ENCODE data around the gene SLX4IP. TPM values are rescaled to one million over a fixed set of nuclear protein-coding genes. Genes with fewer than 3 reads are reported as not detected.
A peak's percentile ranks its signal among the peaks of the same experiment; 100 is the strongest.

SLX4IP gene
- total and polyA plus RNA-seq, 8 donors: 1.00 to 4.6 (median 2.6) TPM

DNA sequence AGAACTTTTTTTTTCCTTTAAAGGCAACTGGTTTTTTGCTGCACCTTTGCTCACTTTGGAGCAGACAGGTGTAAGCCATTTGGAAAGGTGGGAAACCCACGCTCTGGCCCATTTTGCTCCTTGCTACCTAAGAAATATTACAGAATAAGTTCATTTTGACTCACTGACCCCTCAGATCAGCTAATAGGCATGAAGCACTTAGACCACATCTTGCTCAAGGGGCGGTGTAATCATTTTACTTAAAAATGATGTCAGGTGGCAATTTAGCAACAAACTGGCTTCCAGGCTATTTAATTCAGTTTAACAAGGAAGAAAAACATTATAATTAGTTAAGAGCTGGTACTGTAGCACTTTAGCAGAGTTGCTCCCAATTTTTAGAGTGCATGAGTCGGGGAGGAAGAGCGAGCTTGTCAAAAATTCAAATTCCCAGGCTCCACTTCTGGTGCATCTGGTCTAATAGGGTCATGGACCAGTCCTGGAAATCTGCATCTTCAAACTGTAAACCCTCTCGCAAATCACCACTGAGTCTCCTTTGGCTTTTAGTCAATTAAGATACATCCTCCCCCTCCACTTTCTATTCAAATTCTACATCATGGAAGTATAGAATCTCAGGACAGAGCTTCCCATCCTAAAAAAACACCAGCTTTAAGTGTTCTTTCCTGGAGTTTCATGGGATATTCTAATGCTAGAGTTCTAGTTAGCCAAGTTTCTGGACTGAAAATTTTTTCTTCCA, 200.5 kb downstream of the SLX4IP start:
- Histone ChIP-seq H3K27ac (peak overlapping the region; percentile 26 to 85 (median 71)), H3K4me1 (peaks cover 32 to 59% (median 46%) of the 10 kb centered on the region in 4 donors), H3K36me3 (peaks cover 18 to 30% (median 20%) of the 10 kb centered on the region in 4 donors), H3K9me3 (no peaks in the 10 kb centered on the region), H3K4me3 (no peak overlapping the region), H3K27me3 (no peaks in the 10 kb centered on the region)
- 80 to 91% (median 87%) methylated on average over 5 of the region's 5 CpGs for WGBS, 5 donors
- DNase-seq: no peak
- intact Hi-C loops (cut with DNase I; ENCODE audit: low total_unique reads): no loop called here
- TF ChIP-seq, protein P1, sequence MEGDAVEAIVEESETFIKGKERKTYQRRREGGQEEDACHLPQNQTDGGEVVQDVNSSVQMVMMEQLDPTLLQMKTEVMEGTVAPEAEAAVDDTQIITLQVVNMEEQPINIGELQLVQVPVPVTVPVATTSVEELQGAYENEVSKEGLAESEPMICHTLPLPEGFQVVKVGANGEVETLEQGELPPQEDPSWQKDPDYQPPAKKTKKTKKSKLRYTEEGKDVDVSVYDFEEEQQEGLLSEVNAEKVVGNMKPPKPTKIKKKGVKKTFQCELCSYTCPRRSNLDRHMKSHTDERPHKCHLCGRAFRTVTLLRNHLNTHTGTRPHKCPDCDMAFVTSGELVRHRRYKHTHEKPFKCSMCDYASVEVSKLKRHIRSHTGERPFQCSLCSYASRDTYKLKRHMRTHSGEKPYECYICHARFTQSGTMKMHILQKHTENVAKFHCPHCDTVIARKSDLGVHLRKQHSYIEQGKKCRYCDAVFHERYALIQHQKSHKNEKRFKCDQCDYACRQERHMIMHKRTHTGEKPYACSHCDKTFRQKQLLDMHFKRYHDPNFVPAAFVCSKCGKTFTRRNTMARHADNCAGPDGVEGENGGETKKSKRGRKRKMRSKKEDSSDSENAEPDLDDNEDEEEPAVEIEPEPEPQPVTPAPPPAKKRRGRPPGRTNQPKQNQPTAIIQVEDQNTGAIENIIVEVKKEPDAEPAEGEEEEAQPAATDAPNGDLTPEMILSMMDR (IDR thresholded peaks at IDR 0.05): no peak
- TF ChIP-seq POLR2AphosphoS5 (IDR thresholded peaks at IDR 0.05): no peak
- TF ChIP-seq EP300 (IDR thresholded peaks at IDR 0.05): no peak
- no peak for TF ChIP-seq POLR2A (IDR thresholded peaks at IDR 0.05)

DNA sequence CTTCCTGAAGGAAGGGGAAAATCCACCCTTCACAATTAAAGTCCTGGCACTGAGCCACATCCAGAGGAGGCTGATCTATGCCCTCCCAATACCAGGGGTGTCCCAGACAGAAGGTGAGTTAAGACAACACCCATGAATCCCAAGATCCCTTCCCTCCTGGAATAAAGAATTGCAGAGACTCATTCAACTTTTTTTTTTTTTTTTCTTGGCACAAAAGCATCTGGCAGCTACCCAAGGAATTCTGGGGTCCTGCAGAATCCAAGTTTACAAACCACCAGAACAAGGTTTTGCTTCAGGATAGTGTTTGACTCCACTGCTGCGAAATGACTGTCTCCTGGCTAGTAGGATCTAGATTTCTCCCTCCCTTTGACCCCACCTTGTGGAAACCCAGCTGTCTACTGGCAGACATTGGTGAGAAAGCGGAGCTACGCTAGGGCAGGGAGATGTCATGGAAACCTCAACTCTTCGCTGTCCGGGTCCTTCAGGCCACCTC, 201.3 kb downstream of the SLX4IP start:
- peak overlapping the region; percentile 20 to 85 (median 71) for H3K27ac ChIP-seq
- H3K36me3 ChIP-seq: peaks cover 25 to 38% (median 27%) of the 10 kb centered on the region in 4 donors
- peaks cover 32 to 60% (median 46%) of the 10 kb centered on the region in 4 donors for H3K4me1 ChIP-seq
- 57 to 79% (median 67%) methylated on average over 5 of the region's 5 CpGs for WGBS, 5 donors
- H3K27me3 ChIP-seq: no peaks in the 10 kb centered on the region
- DNase-seq: peak in 1 of 2 donors; percentile 78
- no peaks in the 10 kb centered on the region for H3K9me3 ChIP-seq
- TF ChIP-seq POLR2A (IDR thresholded peaks at IDR 0.05) (no peak), EP300 (IDR thresholded peaks at IDR 0.05) (no peak), POLR2AphosphoS5 (IDR thresholded peaks at IDR 0.05) (no peak)
- TF ChIP-seq, protein P1 (IDR thresholded peaks at IDR 0.05): no peak
- H3K4me3 ChIP-seq: no peak overlapping the region
- intact Hi-C loops (cut with DNase I; ENCODE audit: low total_unique reads): no loop called here

DNA sequence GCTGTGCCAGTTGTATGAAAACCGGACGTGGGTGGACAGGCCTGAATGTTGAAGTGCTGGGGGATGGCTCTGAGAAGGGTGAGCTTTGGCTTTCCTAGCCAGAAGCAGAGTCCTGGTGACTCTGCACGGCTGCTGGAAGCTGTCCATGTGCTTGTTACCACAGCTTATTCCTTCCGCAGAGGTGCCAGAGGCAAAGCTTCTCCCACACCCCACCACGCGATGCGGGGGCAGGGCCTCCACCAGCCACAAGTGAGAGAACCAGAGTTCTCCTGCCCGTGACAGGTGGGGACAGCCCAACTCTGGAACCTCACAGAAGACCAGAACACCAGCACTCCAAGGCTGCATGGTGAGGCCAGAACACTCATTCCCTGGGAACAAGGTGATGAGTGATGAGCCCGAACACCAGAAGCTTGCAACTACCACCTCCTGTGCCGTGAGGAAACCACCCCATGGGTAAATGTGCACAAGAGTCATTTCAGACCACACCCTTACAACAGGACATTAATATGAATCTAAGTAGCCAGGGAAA, 202.0 kb downstream of the SLX4IP start:
- Histone ChIP-seq H3K4me3 (no peak overlapping the region), H3K36me3 (peaks cover 31 to 45% (median 34%) of the 10 kb centered on the region in 4 donors), H3K27me3 (no peaks in the 10 kb centered on the region), H3K27ac (peak overlapping the region; percentile 56 to 85 (median 71)), H3K4me1 (peaks cover 32 to 60% (median 46%) of the 10 kb centered on the region in 4 donors), H3K9me3 (no peaks in the 10 kb centered on the region)
- intact Hi-C loops (cut with DNase I; ENCODE audit: low total_unique reads): no loop called here
- DNase-seq: peak in 1 of 2 donors; percentile 44
- TF ChIP-seq, protein P1 (IDR thresholded peaks at IDR 0.05): no peak
- TF ChIP-seq POLR2A (IDR thresholded peaks at IDR 0.05) (no peak), EP300 (IDR thresholded peaks at IDR 0.05) (no peak), POLR2AphosphoS5 (IDR thresholded peaks at IDR 0.05) (peak in 1 of 3 donors; percentile 13)
- WGBS, 5 donors: 42 to 60% (median 50%) methylated on average over 5 to 10 of the region's 10 CpGs

DNA sequence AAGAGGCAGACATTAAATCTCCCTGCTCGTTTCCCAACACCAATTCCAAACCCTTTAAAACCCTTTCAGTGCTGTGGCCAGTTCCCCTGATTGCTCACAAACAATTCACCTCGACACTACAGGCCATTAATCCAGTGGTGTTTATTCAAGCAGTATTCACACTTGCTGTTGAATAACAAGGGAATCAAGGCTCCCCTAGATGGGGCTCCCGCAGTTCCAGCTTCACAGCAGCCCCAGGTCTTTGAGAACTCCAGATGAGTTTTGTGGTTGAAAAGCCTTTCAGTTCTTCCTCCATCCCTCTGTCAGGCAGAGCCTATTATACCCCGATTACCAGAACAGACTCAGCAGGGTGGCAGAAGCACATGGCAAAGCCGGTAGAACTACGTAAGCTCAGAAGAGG, 202.5 kb downstream of the SLX4IP start:
- 55 to 66% (median 56%) methylated on average over 6 of the region's 6 CpGs for WGBS, 5 donors
- Histone ChIP-seq H3K27me3 (no peaks in the 10 kb centered on the region), H3K27ac (peak overlapping the region; percentile 9 to 85 (median 71)), H3K4me1 (peaks cover 32 to 60% (median 46%) of the 10 kb centered on the region in 4 donors), H3K9me3 (no peaks in the 10 kb centered on the region), H3K4me3 (no peak overlapping the region), H3K36me3 (peaks cover 36 to 49% (median 39%) of the 10 kb centered on the region in 4 donors)
- intact Hi-C loops (cut with DNase I; ENCODE audit: low total_unique reads): no loop called here
- peak in 1 of 3 donors; percentile 52 for TF ChIP-seq POLR2AphosphoS5 (IDR thresholded peaks at IDR 0.05)
- no peak for TF ChIP-seq EP300 (IDR thresholded peaks at IDR 0.05)
- no peak for TF ChIP-seq POLR2A (IDR thresholded peaks at IDR 0.05)
- no peak for DNase-seq
